DOHH2 (cell line): ENCODE measurements around the gene ENPP7.

Experiments used
- H3F3A ChIP-seq: fragments of 200-600 bp; sonication (generic), shearing (Covaris generic); 2 replicates; pipeline ENCODE4 v1.6.0; 2016; ENCODE audit warnings: antibody characterized with exemption, mild to moderate bottlenecking; ENCODE audit not compliant: control insufficient read depth, insufficient read depth
- H3K27ac ChIP-seq: fragments of 200-600 bp; sonication (generic); 2 replicates; pipeline ENCODE4 v1.5.1; 2014; ENCODE audit warnings: low read depth, mild to moderate bottlenecking, low read length, moderate library complexity
- H3K27me3 ChIP-seq: fragments of 200-600 bp; sonication (generic); 2 replicates; pipeline ENCODE4 v1.6.1; 2014; ENCODE audit warnings: mild to moderate bottlenecking, low read length, mixed read lengths; ENCODE audit not compliant: control insufficient read depth
- H3K36me3 ChIP-seq: fragments of 200-600 bp; sonication (generic); 2 replicates; pipeline ENCODE4 v1.6.1; 2014; ENCODE audit warnings: mild to moderate bottlenecking, low read length, moderate library complexity, mixed read lengths; ENCODE audit not compliant: control insufficient read depth
- H3K4me1 ChIP-seq: fragments of 200-600 bp; sonication (generic); 2 replicates; pipeline ENCODE4 v1.6.1; 2014; ENCODE audit warnings: mild to moderate bottlenecking, low read length, mixed read lengths; ENCODE audit not compliant: control insufficient read depth
- H3K4me2 ChIP-seq: fragments of 200-600 bp; sonication (generic); 2 replicates; pipeline ENCODE4 v1.6.0; 2014; ENCODE audit warnings: mild to moderate bottlenecking, low read length, moderate library complexity
- H3K4me3 ChIP-seq: fragments of 200-600 bp; sonication (generic); 2 replicates; pipeline ENCODE4 v1.5.1; 2014; ENCODE audit warnings: mild to moderate bottlenecking, low read length, mixed read lengths
- H3K79me2 ChIP-seq: fragments of 200-600 bp; sonication (generic); 2 replicates; pipeline ENCODE4 v1.6.1; 2014; ENCODE audit warnings: mild to moderate bottlenecking, low read length, mixed read lengths; ENCODE audit not compliant: control insufficient read depth
- H3K9me2 ChIP-seq: fragments of 200-600 bp; sonication (generic); replicated peaks from 2 replicates; pipeline ENCODE4 v1.6.1; 2014; ENCODE audit warnings: mild to moderate bottlenecking, low read length, mixed read lengths; ENCODE audit not compliant: control insufficient read depth
- H3K9me3 ChIP-seq: fragments of 200-600 bp; sonication (generic); 2 replicates; pipeline ENCODE4 v1.6.1; 2014; ENCODE audit warnings: antibody characterized with exemption, low read length, mixed read lengths; ENCODE audit not compliant: control insufficient read depth, insufficient read depth
- H4K20me1 ChIP-seq: fragments of 200-600 bp; sonication (generic); 2 replicates; pipeline ENCODE4 v1.6.0; 2014; ENCODE audit warnings: low read depth, mild to moderate bottlenecking, antibody characterized with exemption, low read length, moderate library complexity; ENCODE audit not compliant: control insufficient read depth, insufficient read depth
- CTCF ChIP-seq: fragments of 200-600 bp; sonication (generic); IDR thresholded peaks from one replicate; pipeline ENCODE4 v1.5.1; 2014; ENCODE audit warnings: antibody characterized with exemption, mild to moderate bottlenecking, low read depth, low read length; ENCODE audit not compliant: poor library complexity, severe bottlenecking
- EZH2phosphoT487 ChIP-seq: fragments of 200-600 bp; sonication (generic); IDR thresholded peaks from 2 replicates; pipeline ENCODE4 v1.6.1; 2017; ENCODE audit warnings: borderline replicate concordance, mild to moderate bottlenecking, antibody characterized with exemption, low read length, moderate library complexity, mixed read lengths

ENPP7 gene

GRCh38 chr17:79785900-79786810, 55.4 kb downstream of the ENPP7 start:
- H3F3A ChIP-seq = peaks cover 5% of the 10 kb centered on the region
- peaks cover 31% of the 10 kb centered on the region for H3K36me3 ChIP-seq
- no peaks in the 10 kb centered on the region for H3K9me2 ChIP-seq
- H4K20me1 ChIP-seq = peaks cover 7% of the 10 kb centered on the region
- H3K27ac ChIP-seq = no peak overlapping the region
- TF ChIP-seq CTCF (no peak), EZH2phosphoT487 (no peak)
- H3K4me1 ChIP-seq = peaks cover 12% of the 10 kb centered on the region
- no peaks in the 10 kb centered on the region for H3K79me2 ChIP-seq
- no peak overlapping the region for H3K4me3 ChIP-seq
- no peaks in the 10 kb centered on the region for H3K9me3 ChIP-seq
- H3K27me3 ChIP-seq = peaks cover 13% of the 10 kb centered on the region
- no peak overlapping the region for H3K4me2 ChIP-seq

GRCh38 chr17:79786930-79787643, 56.3 kb downstream of the ENPP7 start:
- Histone ChIP-seq H3K4me1 (peaks cover 3% of the 10 kb centered on the region; the same call in 1 of the 2 replicates), H3K27ac (no peak overlapping the region), H3K27me3 (peaks cover 22% of the 10 kb centered on the region)

GRCh38 chr17:79788455-79788854, 57.7 kb downstream of the ENPP7 start:
- Histone ChIP-seq H3K4me2 (no peak overlapping the region), H3K9me3 (no peaks in the 10 kb centered on the region), H3K4me3 (no peak overlapping the region), H3K27ac (no peak overlapping the region), H3K36me3 (peaks cover 17% of the 10 kb centered on the region), H3K27me3 (peaks cover 26% of the 10 kb centered on the region), H3K9me2 (no peaks in the 10 kb centered on the region), H4K20me1 (peaks cover 7% of the 10 kb centered on the region), H3K4me1 (peaks cover 3% of the 10 kb centered on the region; the same call in 1 of the 2 replicates), H3K79me2 (no peaks in the 10 kb centered on the region), H3F3A (peaks cover 5% of the 10 kb centered on the region)
- TF ChIP-seq CTCF = no peak
- TF ChIP-seq EZH2phosphoT487 = no peak

More at GRCh38 chr17:79786930-79787643, 56.3 kb downstream of the ENPP7 start:
- TF ChIP-seq CTCF (no peak), EZH2phosphoT487 (no peak)
- H3K4me2 ChIP-seq = no peak overlapping the region
- peaks cover 5% of the 10 kb centered on the region for H3F3A ChIP-seq
- no peak overlapping the region for H3K4me3 ChIP-seq
- no peaks in the 10 kb centered on the region for H3K9me2 ChIP-seq
- H3K79me2 ChIP-seq = no peaks in the 10 kb centered on the region
- peaks cover 7% of the 10 kb centered on the region for H4K20me1 ChIP-seq
- H3K36me3 ChIP-seq = peaks cover 26% of the 10 kb centered on the region
- H3K9me3 ChIP-seq = no peaks in the 10 kb centered on the region
